22Rv1 (cell line): ENCODE measurements around the gene SEMA3E.

Experiments
- H3K27ac ChIP-seq: fragments of 450-650 bp; 2 replicates; pipeline ENCODE4 v1.5.1; 2017
- ZFX ChIP-seq: fragments of 450-650 bp; IDR thresholded peaks from 2 replicates; pipeline ENCODE4 v1.6.1; 2017; ENCODE audit warnings: antibody characterized with exemption, borderline replicate concordance
- TF ChIP-seq, protein P1 (sequence below): fragments of 450-650 bp; IDR thresholded peaks from 2 replicates; pipeline ENCODE4 v1.5.1; 2017; ENCODE audit warnings: mild to moderate bottlenecking

The SEMA3E gene

DNA sequence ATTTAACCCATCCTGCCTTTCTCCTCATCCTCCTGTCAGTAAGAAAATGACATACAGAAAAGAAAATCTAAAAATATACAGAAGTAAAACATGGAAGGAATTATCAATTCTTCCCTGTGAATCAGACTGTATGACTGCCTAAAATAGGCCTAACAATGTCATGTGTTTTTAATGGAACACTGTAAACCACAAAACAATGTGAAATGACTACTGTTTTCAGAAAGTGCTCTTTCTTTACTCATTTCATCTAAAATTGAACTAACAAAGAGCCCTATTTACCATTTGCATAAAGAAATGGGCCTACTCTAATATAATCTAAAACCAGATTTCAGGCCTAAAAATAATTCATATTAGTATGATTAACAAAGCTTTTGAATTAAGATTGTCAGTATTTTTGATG lies 35.7 kb downstream of the SEMA3E start:
- TF ChIP-seq ZFX: no peak
- TF ChIP-seq, protein P1, sequence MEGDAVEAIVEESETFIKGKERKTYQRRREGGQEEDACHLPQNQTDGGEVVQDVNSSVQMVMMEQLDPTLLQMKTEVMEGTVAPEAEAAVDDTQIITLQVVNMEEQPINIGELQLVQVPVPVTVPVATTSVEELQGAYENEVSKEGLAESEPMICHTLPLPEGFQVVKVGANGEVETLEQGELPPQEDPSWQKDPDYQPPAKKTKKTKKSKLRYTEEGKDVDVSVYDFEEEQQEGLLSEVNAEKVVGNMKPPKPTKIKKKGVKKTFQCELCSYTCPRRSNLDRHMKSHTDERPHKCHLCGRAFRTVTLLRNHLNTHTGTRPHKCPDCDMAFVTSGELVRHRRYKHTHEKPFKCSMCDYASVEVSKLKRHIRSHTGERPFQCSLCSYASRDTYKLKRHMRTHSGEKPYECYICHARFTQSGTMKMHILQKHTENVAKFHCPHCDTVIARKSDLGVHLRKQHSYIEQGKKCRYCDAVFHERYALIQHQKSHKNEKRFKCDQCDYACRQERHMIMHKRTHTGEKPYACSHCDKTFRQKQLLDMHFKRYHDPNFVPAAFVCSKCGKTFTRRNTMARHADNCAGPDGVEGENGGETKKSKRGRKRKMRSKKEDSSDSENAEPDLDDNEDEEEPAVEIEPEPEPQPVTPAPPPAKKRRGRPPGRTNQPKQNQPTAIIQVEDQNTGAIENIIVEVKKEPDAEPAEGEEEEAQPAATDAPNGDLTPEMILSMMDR: no peak
- H3K27ac ChIP-seq: no peak overlapping the region

DNA sequence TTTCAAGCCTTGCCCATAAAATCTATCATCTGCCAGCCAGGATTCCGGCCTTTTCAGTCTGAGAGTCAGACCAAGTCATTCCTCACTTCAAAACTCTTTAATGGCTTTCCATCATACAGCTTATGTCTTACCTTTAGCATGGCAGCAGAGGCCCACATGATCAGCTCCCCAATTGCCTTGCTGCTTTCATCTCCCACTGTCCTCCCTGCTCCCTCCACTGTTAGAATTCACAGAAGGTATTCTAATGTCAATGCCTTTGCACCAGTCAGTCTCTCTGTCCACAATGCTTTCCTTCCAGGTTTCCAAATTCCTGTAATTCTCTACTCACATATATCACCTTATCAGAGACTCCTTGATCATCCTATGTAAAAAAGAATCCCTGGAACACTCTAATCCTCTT lies 37.2 kb downstream of the SEMA3E start:
- H3K27ac ChIP-seq: no peak overlapping the region
- TF ChIP-seq, protein P1: no peak
- TF ChIP-seq ZFX: no peak

DNA sequence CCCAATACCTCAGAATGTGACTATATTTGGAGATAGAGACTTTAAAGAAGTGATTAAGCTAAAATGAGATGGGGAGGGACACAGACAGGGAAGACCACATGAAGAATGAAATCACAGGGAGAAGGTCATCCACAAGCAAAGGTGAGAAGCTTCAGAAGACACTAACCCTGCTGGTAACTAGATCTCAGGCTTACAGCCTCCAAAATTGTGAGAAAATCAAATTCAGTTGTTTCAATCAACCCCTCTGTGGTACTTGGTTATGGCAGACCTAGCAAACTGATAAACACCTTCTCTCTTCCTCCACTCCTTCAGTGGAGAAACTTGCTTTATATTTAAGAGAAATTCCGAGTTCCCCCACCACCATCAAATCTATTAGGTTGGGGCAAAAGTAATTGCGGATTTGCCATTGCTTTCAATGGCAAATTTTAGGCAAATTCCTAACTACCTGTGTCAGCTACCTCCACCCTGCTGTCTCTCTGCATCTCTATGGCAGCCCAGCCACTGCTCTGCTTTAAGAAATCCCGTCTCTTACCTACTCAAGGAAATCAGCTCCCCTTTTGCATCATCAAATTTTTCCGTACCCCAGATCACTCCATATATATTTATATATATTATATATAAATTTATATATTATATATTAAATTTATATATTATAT lies 38.2 kb downstream of the SEMA3E start:
- TF ChIP-seq ZFX: no peak
- TF ChIP-seq, protein P1: no peak
- H3K27ac ChIP-seq: no peak overlapping the region

DNA sequence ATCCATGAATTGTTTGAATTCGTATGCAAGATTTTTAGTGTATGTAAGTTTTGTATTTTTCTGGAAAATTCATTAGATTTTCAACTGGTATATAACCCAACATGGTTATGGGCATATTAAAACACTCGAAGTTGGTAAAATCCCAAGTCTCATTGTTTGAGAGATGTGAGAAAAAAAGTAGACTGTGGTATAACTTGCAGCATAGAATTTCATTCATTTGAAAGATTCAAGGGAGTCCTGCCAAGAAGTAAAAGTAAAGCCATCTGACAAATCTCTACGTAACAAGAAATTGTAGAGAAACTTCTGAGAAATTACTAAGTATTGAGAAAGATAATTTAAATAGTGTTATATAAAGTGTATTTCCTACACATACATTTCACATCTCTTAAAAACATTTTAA lies 40.2 kb downstream of the SEMA3E start:
- TF ChIP-seq, protein P1: no peak
- TF ChIP-seq ZFX: no peak
- no peak overlapping the region for H3K27ac ChIP-seq

DNA sequence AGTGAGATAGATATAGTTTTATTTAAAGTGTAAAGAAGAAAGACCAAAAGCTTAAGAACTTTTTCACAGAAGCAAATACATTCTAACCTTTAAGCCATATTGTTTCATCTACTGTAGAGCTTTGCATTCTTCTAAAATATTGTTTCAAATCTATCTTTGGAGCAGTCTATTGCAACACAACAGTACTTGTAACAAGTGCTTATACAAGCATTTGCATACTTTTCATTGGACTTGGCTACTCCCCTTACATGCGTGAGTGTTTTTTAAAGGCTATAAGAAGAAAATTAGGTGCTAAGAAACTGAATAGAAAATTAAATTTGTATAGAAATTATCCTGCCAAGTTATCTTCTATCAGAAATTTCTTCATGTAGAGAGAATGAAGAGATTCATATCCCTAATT lies 45.3 kb downstream of the SEMA3E start:
- H3K27ac ChIP-seq: no peak overlapping the region
- TF ChIP-seq, protein P1: no peak
- no peak for TF ChIP-seq ZFX

DNA sequence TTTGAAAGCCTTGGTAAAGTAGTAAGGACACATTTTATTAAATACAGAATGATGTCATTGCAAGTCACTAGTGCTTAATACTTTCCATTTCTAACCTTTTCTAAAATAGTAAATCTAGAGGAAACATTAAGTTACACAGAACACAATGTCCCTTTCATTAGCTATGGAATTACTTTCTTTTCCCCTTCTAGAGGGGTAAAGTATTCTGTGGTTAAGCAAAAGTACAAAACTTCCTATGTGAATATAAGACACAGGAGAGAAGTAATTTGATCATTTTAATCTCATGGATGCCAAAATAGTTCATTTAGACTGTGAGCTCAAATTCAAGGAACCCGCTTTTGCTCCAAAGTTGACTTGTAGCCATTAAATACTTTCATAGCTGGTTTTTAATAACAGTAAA lies 49.8 kb downstream of the SEMA3E start:
- no peak overlapping the region for H3K27ac ChIP-seq
- TF ChIP-seq ZFX: no peak
- TF ChIP-seq, protein P1: no peak

DNA sequence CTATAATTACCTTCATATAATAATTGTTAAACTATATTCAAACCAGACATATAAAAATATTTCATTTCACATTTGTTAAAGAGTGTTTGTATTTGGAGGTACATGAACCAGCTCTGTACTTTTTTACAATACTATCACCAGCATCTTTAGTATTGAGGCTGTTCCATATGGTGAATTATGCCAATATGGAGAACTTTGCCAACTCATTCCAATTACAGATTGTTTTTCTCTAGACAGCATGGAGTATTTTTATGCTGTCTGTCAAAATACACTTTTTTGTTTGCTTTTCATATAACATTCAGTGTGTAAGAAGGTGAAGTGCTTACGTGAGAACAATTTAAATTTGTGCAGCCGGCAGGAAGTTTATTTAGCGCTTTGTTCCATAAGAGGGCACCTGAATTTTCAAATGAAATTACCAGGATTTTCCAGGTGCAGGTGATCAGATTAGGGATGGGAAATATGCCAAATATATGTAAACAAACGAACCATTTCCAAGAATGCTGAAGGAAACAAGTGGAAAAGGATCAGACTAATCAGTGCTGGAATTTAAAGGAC lies 54.9 kb downstream of the SEMA3E start:
- TF ChIP-seq, protein P1: no peak
- no peak for TF ChIP-seq ZFX
- no peak overlapping the region for H3K27ac ChIP-seq
